Stimulated activated CD8-positive, alpha-beta memory T cell treated with anti-CD3 and anti-CD28 coated beads, Interleukin-15, amount 100 ng/mL, for 48 hours (primary cell): Measurements from ENCODE around the gene FAM53B.

Experiments
- DNase-seq, 2 donors: peaks; one replicate each; pipeline ENCODE4 v3.0.0-alpha.2; 2020; ENCODE audit warnings: low read depth in 2 of 2

The FAM53B gene

GRCh38 chr10:124663228-124663627 lies 81.0 kb downstream of the FAM53B start:
- DNase-seq = no peak

- DNase-seq = no peak
These were observed 82.5 kb downstream of the FAM53B start for GRCh38 chr10:124661660-124662180.

GRCh38 chr10:124660404-124661125 lies 83.6 kb downstream of the FAM53B start:
- DNase-seq = no peak

- no peak for DNase-seq
These were observed 84.8 kb downstream of the FAM53B start for GRCh38 chr10:124659380-124659779.

GRCh38 chr10:124658591-124659242 lies 85.5 kb downstream of the FAM53B start:
- DNase-seq = no peak

GRCh38 chr10:124657806-124658205 lies 86.4 kb downstream of the FAM53B start:
- DNase-seq = no peak

- no peak for DNase-seq
These were observed 87.6 kb downstream of the FAM53B start for GRCh38 chr10:124656541-124656940.

- no peak for DNase-seq
These were observed 88.1 kb downstream of the FAM53B start for GRCh38 chr10:124656113-124656490.

- no peak for DNase-seq
These were observed 88.7 kb downstream of the FAM53B start for GRCh38 chr10:124655191-124656112.

GRCh38 chr10:124654686-124655085 lies 89.5 kb downstream of the FAM53B start:
- no peak for DNase-seq

- DNase-seq = no peak
These were observed 90.1 kb downstream of the FAM53B start for GRCh38 chr10:124653811-124654651.

- no peak for DNase-seq
These were observed 90.9 kb downstream of the FAM53B start for GRCh38 chr10:124653311-124653710.

- no peak for DNase-seq
These were observed 91.5 kb downstream of the FAM53B start for GRCh38 chr10:124652701-124653100.

GRCh38 chr10:124652200-124652599 lies 92.0 kb downstream of the FAM53B start:
- no peak for DNase-seq

- DNase-seq = no peak
These were observed 92.7 kb downstream of the FAM53B start for GRCh38 chr10:124651402-124651891.

- peak; percentile 59 to 62 for DNase-seq
These were observed 93.3 kb downstream of the FAM53B start for GRCh38 chr10:124650820-124651401.

- no peak for DNase-seq
These were observed 93.9 kb downstream of the FAM53B start for GRCh38 chr10:124650263-124650662.

- DNase-seq = no peak
These were observed 95.0 kb downstream of the FAM53B start for GRCh38 chr10:124649214-124649613.

GRCh38 chr10:124648738-124649137 lies 95.4 kb downstream of the FAM53B start:
- DNase-seq = peak; percentile 50 to 53

GRCh38 chr10:124648131-124648475 lies 96.1 kb downstream of the FAM53B start:
- no peak for DNase-seq
